Kidney (tissue), 14 donors: ENCODE data around the gene SCAMP2. TPM values are rescaled to one million over a fixed set of nuclear protein-coding genes. Genes with fewer than 3 reads are reported as not detected.

Experiments
- DNase-seq, 5 donors: peaks; one replicate each; pipeline ENCODE4 v3.0.0-alpha.2; 2013 to 2020
- FAIRE-seq: peaks from 2 replicates; lab custom pipeline; 2012; peaks lifted over from hg19 to GRCh38; lab: Jason Lieb, UNC
- H3K27ac ChIP-seq, 2 donors: one replicate each; pipeline ENCODE4 v1.7.0; 2013; ENCODE audit warnings: low read depth in 2 of 2, low read length in 2 of 2, inconsistent platforms in 1 of 2
- H3K27me3 ChIP-seq: one replicate; pipeline ENCODE4 v1.7.1; 2013; ENCODE audit warnings: low read length, inconsistent platforms; ENCODE audit not compliant: control insufficient read depth, insufficient read depth
- H3K36me3 ChIP-seq, 3 donors: one replicate each; pipeline versions ENCODE4 v1.7.0 to v1.7.1; 2013; ENCODE audit warnings: low read length in 3 of 3, control low read depth in 1 of 3, inconsistent platforms in 1 of 3; ENCODE audit not compliant: insufficient read depth in 3 of 3, control insufficient read depth in 2 of 3
- H3K4me1 ChIP-seq, 3 donors: one replicate each; pipeline versions ENCODE4 v1.7.0 to v1.7.1; 2013; ENCODE audit warnings: low read length in 3 of 3, inconsistent platforms in 1 of 3, low read depth in 1 of 3; ENCODE audit not compliant: control insufficient read depth in 2 of 3, insufficient read depth in 2 of 3
- H3K4me3 ChIP-seq, 3 donors: one replicate each; pipeline versions ENCODE4 v1.7.0 to v1.8.1; 2013; ENCODE audit warnings: low read length in 3 of 3, control low read depth in 1 of 3, inconsistent platforms in 1 of 3
- H3K9ac ChIP-seq, 3 donors: one replicate each; pipeline versions ENCODE4 v1.7.0 to v1.7.1; 2013; ENCODE audit warnings: low read length in 3 of 3, control low read depth in 1 of 3, inconsistent platforms in 1 of 3
- H3K9me3 ChIP-seq, 3 donors: one replicate each; pipeline versions ENCODE4 v1.7.0 to v1.7.1; 2013; ENCODE audit warnings: low read length in 3 of 3, control low read depth in 1 of 3, inconsistent platforms in 1 of 3; ENCODE audit not compliant: control insufficient read depth in 2 of 3, insufficient read depth in 1 of 3
- CTCF ChIP-seq: IDR thresholded peaks from 3 replicates; pipeline ENCODE4 v1.5.1; 2012; ENCODE audit warnings: mild to moderate bottlenecking, moderate library complexity, borderline replicate concordance; ENCODE audit not compliant: insufficient read depth; ENCODE audit errors: extremely low read depth
- intact Hi-C: fragments of 100-400 bp; cut with DNase I; formaldehyde crosslinking; loops from one replicate; pipeline ENCODE4 v1.11.1; 2022
- polyA plus RNA-seq: library from polyadenylated mRNA; stranded (reverse); fragments of 350-450 nt; fragmentation: Illumina TruSeq; extraction: RNeasy Lipid Tissue Mini Kit (QIAGEN cat#74804); gene quantifications from one replicate; pipeline ENCODE4 v1.2.3, GENCODE V29; 2014; ENCODE audit warnings: low read depth, low replicate concordance; ENCODE audit not compliant: insufficient read depth
- total RNA-seq: library from RNA; stranded (reverse); fragmentation: NEBNext Ultra II Directional; extraction: Animal tissue kit (Norgen Biotek cat#: 25700); gene quantifications from one replicate; pipeline ENCODE4 v1.2.1, GENCODE V29; 2021
- donor health status: control.
- donor health status: control.
- donor health status: control.
- donor health status: control.
- donor health status: control.
- donor health status: DM: yes; HTN: yes; CAD: no.
- donor health status: Normal renal cell carcinoma (clear cell type).

The SCAMP2 gene
- total and polyA plus RNA-seq, 2 donors from 2014 or later: 87.9 to 102 TPM

- no peak overlapping the region for H3K9ac ChIP-seq
- FAIRE-seq: no peak
- H3K36me3 ChIP-seq: peaks cover 0 to 31% (median 15%) of the 10 kb centered on the region in 3 donors
These were observed 27.6 kb downstream of the SCAMP2 start for GRCh38 chr15:74845581-74845980.

GRCh38 chr15:74845208-74845568 is 28.0 kb downstream of the SCAMP2 start:
- Histone ChIP-seq H3K9ac (no peak overlapping the region), H3K36me3 (peaks cover 0 to 27% (median 13%) of the 10 kb centered on the region in 3 donors), H3K9me3 (no peaks in the 10 kb centered on the region), H3K27ac (no peak overlapping the region), H3K4me3 (no peak overlapping the region), H3K4me1 (peaks cover 0 to 43% (median 26%) of the 10 kb centered on the region in 3 donors), H3K27me3 (no peaks in the 10 kb centered on the region)
- no peak for FAIRE-seq
- TF ChIP-seq CTCF: no peak
- DNase-seq: peak in 1 of 5 donors; percentile 68
- intact Hi-C loops: no loop called here

More at GRCh38 chr15:74845581-74845980, 27.6 kb downstream of the SCAMP2 start:
- intact Hi-C loops: no loop called here
- peaks cover 0 to 43% (median 26%) of the 10 kb centered on the region in 3 donors for H3K4me1 ChIP-seq
- TF ChIP-seq CTCF: no peak
- H3K4me3 ChIP-seq: no peak overlapping the region
- H3K9me3 ChIP-seq: no peaks in the 10 kb centered on the region
- no peak overlapping the region for H3K27ac ChIP-seq
- DNase-seq: peak in 1 of 5 donors; percentile 58
- H3K27me3 ChIP-seq: no peaks in the 10 kb centered on the region

GRCh38 chr15:74844319-74845207 is 28.6 kb downstream of the SCAMP2 start:
- Histone ChIP-seq H3K27ac (peak overlapping the region in 1 of 2 donors; percentile 15), H3K27me3 (no peaks in the 10 kb centered on the region), H3K9me3 (no peaks in the 10 kb centered on the region), H3K36me3 (peaks cover 0 to 25% (median 10%) of the 10 kb centered on the region in 3 donors), H3K4me3 (no peak overlapping the region), H3K4me1 (peaks cover 0 to 43% (median 26%) of the 10 kb centered on the region in 3 donors), H3K9ac (no peak overlapping the region)
- FAIRE-seq (no peak), DNase-seq (peak in 1 of 5 donors; percentile 41)
- TF ChIP-seq CTCF: no peak
- intact Hi-C loops: no loop called here
